Loucy (cell line): ENCODE measurements around the gene CHST2.

Experiments used
- EZH2phosphoT487 ChIP-seq: fragments of 200-600 bp; IDR thresholded peaks from 2 replicates; pipeline ENCODE4 v1.6.1; 2018; ENCODE audit warnings: antibody characterized with exemption, mild to moderate bottlenecking, moderate library complexity, borderline replicate concordance
- TF ChIP-seq, protein P1 (sequence below): fragments of 200-600 bp; sonication (generic); conservative IDR thresholded peaks from 2 replicates; pipeline ENCODE4 v1.5.1; 2014; ENCODE audit warnings: mild to moderate bottlenecking, antibody characterized with exemption, low read length

DNA sequence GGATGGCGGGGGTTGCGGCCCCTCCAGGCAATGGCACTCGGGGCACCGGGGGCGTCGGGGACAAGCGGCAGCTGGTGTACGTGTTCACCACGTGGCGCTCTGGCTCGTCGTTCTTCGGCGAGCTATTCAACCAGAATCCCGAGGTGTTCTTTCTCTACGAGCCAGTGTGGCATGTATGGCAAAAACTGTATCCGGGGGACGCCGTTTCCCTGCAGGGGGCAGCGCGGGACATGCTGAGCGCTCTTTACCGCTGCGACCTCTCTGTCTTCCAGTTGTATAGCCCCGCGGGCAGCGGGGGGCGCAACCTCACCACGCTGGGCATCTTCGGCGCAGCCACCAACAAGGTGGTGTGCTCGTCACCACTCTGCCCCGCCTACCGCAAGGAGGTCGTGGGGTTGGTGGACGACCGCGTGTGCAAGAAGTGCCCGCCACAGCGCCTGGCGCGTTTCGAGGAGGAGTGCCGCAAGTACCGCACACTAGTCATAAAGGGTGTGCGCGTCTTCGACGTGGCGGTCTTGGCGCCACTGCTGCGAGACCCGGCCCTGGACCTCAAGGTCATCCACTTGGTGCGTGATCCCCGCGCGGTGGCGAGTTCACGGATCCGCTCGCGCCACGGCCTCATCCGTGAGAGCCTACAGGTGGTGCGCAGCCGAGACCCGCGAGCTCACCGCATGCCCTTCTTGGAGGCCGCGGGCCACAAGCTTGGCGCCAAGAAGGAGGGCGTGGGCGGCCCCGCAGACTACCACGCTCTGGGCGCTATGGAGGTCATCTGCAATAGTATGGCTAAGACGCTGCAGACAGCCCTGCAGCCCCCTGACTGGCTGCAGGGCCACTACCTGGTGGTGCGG lies 1.9 kb downstream of the CHST2 start:
- no peak for TF ChIP-seq EZH2phosphoT487
- TF ChIP-seq, protein P1, sequence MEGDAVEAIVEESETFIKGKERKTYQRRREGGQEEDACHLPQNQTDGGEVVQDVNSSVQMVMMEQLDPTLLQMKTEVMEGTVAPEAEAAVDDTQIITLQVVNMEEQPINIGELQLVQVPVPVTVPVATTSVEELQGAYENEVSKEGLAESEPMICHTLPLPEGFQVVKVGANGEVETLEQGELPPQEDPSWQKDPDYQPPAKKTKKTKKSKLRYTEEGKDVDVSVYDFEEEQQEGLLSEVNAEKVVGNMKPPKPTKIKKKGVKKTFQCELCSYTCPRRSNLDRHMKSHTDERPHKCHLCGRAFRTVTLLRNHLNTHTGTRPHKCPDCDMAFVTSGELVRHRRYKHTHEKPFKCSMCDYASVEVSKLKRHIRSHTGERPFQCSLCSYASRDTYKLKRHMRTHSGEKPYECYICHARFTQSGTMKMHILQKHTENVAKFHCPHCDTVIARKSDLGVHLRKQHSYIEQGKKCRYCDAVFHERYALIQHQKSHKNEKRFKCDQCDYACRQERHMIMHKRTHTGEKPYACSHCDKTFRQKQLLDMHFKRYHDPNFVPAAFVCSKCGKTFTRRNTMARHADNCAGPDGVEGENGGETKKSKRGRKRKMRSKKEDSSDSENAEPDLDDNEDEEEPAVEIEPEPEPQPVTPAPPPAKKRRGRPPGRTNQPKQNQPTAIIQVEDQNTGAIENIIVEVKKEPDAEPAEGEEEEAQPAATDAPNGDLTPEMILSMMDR: peak; percentile 52
